NCI-H345 (cell line): ENCODE data around the gene RDH14.
A peak's percentile ranks its signal among the peaks of the same experiment; 100 is the strongest.

ENCODE experiments used
- DNase-seq: peaks from one replicate; lab custom pipeline; 2025; lab: John Stamatoyannopoulos, UW

Gene RDH14

GRCh38 chr2:18522484-18523146, 37.8 kb downstream of the RDH14 start:
- DNase-seq, result no peak

GRCh38 chr2:18520451-18521425, 39.7 kb downstream of the RDH14 start:
- peak; percentile 81 for DNase-seq

DNA sequence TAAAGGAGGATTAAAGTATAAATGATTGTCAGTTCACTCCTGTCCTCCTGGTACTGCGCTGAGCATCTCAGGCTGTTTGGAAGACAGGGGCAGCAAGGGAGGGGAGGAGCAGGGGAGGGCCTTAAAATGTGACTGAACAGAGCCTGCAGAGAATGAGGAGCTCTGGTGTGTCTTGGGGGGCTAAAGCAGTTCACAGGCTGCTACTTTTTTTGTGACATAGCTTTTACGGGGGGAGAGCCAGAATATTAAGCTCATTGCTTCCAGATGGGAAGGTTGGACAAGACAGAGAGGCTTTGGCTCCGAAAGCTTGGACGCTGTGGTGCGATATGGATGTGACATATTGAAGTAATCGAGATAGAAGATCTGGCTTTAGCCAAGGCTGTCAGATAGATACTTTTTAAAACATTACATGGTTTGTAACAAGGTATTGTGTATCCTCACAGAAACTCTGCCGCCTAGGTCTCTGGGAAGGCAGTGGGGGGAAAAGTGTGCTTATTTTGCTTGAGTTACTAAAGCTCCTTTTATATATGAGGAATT, 40.5 kb downstream of the RDH14 start:
- DNase-seq, result no peak

DNA sequence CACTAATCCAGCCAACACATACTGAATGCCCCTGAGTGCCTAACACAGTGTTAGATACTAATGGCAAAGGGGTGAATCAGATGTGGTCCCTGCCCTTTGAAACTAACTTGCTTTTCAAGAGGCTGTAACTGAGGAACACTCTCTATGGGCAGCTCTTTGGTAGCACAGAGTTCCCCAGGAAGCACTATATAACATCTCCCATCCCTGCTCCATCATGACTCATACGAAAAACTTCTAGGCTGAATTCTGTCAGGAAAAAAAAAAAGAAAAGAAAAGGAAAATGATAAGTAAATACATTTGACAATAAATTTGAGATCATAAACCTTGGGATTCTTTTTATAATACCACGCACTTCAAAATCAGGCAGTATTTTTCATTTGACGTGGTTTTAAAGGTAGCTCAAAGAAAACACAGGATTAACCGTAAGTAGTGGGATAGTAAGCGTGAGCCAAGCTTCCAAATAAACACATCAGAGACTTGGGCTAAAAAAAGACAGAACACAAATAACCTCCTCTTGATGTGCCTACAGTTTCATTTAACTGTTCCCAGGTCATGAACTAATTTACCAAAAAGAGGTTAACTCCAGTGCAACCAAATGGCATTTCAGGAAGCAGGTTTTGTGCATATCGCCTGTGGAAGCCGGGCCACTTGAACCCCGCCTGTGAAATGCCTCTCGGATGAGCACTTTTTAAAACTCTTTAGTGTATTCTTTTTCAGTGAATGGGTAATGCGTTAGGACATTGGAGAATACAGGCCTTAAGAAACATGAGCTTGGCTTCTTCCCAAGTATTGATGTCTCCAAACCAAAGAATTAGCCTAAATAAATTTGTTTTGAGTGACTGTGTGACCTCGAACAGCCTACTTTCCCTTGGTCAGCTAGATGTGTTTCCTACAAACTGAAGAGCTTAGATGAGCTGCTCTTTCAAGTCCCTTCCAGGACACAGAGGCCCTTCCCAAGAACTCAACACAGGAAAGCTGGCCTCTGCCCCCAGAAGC, 42.0 kb downstream of the RDH14 start:
- no peak for DNase-seq

DNA sequence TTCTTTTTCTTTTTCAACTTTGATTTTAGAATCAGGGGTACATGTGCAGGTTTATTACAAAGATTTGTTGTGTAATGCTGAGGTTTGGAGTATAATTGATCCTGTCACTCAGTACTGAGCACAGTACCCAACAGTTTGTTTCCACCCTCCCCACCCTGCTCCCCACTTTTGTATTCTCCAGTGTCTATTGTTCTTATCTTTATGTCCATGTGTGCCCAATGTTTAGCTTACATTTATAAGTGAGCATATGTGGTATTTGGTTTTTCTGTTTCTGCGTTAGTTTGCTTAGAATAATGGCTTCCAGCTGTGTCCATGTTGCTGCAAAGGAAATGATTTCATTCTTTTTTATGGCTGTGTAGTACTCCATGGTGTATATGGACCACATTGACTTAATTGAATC, 43.1 kb downstream of the RDH14 start:
- no peak for DNase-seq

GRCh38 chr2:18516112-18516511, 44.3 kb downstream of the RDH14 start:
- DNase-seq, result no peak

DNA sequence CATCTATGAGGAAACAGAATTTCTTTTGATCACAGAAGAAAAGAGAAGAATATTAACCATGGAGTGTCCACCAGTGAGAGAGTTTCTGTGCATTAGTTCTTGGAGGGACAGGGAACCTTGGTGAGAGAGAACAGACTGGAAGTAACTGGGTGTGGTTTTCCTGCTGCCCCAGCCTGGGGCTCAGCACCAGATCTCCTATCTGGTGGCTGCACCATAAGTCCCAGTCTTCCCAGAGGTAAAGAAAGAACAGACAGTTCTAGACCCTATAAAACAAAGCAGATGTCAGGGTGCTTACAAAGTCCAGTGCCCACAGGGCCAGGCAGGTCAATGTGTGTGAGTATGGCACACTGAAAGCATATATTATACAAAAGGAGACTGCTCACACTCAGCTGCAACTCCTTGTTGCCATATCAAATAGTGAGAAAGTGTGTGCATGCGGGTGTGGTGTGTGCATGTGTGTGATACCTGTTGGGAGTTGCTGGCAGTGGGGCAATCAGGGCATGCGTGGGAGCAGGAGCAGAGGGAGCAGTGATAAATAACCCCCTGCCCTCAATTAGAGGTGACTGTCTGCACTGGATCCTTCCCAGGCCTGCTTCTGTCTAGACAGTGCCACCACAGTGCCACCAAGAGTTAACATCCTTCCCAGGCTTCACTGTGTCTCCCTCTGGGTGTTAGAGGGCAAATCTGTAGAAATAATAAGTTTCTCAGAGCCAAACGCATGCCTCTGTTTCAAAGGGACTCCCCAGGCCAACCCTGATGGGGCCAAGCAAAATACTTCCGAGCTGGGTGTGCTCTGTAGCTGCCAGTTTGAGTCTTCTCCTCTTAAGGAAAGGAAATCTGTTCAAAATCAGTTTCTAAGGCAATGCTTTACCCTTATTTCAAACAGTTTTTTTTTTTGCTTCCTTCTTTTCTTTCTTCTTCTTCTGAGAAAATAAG, 45.7 kb downstream of the RDH14 start:
- DNase-seq, result no peak

GRCh38 chr2:18510775-18511174, 49.7 kb downstream of the RDH14 start:
- DNase-seq, result no peak

- DNase-seq, result no peak
Measured at GRCh38 chr2:18506883-18507509, 53.5 kb downstream of the RDH14 start.

- DNase-seq, result no peak
Measured at GRCh38 chr2:18505703-18506341, 54.6 kb downstream of the RDH14 start.
